HG03460 (cell line): ENCODE data around the gene SDK2.

Experiments used
- ATAC-seq: cut with Tn5 transposase; IDR thresholded peaks from one replicate; pipeline ENCODE4 v1.9.1; 2021; ENCODE audit not compliant: unreplicated experiment

The SDK2 gene

GRCh38 chr17:73544333-73544732 lies 99.9 kb downstream of the SDK2 start:
- no peak for ATAC-seq

DNA sequence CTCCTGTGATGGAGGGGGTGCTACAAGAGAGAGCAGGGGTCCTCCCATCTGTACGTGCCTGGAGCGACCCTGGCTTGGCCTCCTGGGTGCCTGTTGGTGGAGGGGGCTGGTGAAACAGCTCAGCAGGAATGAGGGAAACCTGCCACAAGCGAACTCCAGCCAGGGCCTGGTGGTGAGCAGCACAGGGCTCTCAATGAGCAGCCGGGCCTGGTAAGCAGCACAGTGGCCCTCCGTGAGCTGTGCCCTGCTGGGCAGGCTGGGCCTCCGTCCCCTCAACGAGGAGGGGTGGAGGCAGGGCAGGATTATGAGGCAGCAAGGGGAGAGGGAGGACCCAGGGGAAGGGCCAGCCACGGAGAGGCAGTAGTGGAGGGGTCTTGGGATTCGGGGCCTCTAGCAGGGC lies 101.9 kb downstream of the SDK2 start:
- ATAC-seq = no peak

- ATAC-seq = no peak
Observed at GRCh38 chr17:73541561-73541981, 102.7 kb downstream of the SDK2 start.

DNA sequence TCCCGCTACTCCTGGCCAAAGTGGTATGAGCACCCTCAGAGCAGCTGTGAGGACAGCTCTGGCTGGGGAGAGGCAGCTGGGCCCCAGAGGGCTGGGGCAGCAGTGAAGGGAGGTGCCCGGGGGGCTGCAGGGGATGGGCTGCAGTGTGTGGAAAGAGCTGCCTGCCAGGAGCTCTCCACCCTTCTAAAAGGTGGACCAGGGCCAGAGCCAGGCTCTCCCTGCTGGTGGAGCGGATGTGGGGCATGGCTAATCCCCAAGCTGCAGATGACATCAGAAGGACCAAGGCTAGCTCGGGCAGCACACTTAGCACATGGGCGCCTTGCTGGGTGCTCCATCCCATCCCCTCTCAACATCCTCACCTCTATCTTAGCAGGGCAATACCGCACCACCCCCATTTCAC lies 103.1 kb downstream of the SDK2 start:
- no peak for ATAC-seq

DNA sequence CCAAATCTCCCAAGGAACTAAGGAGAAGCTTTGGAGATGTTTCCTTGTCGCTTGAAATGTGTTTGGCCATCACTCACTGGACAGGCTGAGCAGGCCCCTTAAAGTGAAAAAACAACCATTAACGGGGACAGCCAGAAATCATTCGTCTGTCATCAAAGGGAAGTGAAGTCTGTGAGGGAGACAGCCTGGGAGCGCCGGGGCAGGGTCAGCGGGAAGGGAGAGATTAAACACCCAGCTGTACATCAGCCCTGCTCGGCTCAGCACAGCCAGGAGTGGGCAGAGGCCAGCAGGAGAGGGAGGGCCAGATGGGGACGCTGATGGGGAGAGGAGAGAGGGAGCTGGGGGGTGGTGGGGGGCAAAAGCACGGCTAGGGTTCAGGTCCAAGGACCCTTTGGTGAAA lies 105.1 kb downstream of the SDK2 start:
- ATAC-seq = no peak

- ATAC-seq = no peak
Observed at GRCh38 chr17:73538445-73538844, 105.8 kb downstream of the SDK2 start.

DNA sequence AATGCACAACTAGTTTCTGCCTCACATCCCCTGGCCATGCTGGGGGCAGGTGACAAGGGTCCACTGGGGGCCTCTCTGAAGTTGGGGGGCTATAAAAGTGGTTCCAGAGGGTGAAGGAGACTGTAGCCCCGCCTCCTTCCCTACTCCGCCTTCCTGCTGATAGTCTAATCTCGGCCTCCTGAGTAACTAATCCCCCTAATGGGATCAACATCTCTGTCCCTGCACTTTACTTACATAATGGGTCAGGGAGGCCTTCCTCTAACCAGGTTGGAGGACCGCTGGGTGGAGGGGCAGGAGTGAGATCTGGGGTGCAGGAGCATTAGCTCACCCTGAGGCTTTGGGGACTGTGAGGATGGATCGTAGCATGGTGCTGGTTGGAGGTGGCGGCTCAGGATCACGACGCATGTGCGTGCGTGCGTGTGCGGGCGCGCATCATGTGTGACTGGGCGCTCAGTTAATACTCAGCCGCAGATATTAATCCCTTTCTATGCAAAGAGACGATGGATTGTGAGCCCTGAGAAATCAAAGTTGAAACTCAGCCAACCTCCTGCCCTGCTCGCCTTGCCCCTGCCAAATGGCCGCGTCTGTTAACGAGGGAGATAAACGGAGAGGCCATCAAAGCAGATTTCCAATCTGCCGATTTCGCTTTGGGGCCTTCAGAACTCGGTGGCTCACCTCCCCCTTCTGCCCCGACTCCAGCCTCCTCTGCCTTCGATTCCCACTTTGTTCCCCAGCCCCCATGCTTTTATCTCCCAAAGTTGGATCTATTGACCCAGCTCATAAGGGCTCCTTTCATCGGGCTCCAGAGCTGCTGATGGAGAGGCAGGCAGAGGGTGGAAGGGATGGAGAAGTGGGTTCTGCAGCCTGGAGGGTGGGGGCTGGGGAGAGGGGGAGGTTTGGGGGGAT lies 107.3 kb downstream of the SDK2 start:
- no peak for ATAC-seq

- ATAC-seq = no peak
Observed at GRCh38 chr17:73535746-73536145, 108.5 kb downstream of the SDK2 start.

DNA sequence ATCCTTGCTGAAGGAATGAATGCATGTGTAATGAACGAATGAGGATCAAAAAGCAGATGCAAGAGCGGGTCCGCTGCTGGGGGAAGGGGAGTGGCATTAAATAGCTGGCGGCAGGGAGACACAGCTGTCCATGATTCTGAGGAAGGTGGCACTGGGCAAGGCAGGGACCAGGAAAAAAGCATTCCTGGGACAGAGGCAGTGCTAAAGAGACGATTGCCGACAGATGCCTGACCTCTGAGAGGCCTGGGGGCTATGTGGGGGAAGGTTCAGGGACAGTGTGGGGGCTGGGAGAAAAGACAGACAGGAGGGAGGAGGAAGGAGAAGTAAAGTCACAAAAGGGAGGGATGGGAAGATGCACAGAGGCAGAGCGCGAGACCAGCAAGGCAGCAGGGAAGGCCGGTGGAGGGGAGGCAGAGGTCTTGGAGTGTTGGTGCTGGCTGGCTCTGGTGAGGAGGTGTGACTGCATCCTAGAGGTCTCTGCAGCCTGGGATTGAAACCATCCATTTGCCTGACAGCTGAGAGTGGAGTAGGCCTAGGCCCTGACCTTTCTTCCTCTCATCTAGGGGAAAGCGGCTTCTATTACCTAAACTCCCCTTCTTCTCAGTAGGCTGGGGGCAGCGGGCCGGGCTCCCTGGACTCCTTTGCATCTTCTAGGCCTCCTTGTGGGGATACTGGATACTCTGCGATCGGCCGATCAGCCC lies 109.9 kb downstream of the SDK2 start:
- ATAC-seq = no peak

DNA sequence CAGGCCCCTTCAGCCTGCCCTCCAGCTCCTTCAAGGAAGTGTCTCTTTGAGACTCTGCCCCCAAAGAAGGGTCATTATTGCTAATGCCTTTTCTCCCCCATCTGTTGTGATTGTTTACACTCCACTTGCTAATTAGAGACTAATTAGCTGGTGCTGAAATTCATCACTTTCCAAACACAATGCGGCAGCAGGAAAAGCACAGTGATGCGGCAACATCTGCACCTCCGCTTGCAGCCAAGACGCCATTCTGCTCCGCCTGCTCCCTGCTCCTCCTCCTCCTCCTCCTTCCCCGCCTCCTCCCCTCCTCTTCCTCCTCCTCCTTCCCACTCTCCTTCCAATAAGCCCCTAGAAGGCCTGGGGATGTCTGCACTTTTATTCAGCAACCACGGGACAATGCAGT lies 110.5 kb downstream of the SDK2 start:
- no peak for ATAC-seq

GRCh38 chr17:73533127-73533526 lies 111.1 kb downstream of the SDK2 start:
- ATAC-seq = no peak

DNA sequence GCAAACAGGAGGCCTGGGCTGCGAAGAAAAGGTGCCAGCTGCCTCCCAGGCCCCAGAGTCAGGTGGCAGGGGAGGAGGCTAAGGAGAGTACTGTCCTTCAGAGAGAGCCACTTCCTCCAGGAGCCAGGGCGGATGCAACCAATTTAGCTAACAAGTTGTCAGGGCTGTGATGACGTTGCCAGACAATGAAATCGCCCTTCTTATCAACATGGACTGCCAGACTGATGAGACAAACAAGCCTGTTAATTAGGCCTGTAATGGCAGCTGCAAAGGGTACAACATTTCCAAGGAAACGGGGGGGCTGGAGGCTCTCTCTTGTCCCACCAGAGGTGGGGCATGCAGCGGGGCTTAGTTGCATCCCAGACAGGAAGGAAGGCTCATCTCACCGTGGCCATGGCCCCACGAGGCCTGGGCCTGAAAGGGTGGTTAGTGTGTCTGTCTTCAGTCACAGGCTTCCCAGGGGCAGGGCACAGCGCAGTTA lies 111.8 kb downstream of the SDK2 start:
- no peak for ATAC-seq

GRCh38 chr17:73531158-73531557 lies 113.1 kb downstream of the SDK2 start:
- no peak for ATAC-seq

DNA sequence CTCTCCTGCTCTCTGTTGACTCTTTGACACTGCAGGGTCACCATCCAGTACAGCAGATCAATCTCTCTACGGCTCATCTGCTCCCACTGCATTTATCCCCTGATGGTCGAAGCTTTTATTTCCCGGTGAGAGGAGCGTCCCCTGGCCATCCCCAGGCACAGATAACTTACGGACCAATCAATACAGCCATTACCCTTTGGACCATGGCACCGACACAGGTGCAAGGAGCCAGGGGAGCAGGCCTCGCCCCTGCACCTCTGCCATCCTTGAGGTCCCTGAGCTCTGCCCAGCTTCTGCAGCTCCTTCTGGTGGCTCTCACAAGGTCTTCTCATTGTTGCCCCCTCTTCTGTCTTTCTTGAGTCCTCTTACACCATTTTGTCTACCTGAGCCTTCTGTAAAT lies 115.6 kb downstream of the SDK2 start:
- ATAC-seq = no peak

DNA sequence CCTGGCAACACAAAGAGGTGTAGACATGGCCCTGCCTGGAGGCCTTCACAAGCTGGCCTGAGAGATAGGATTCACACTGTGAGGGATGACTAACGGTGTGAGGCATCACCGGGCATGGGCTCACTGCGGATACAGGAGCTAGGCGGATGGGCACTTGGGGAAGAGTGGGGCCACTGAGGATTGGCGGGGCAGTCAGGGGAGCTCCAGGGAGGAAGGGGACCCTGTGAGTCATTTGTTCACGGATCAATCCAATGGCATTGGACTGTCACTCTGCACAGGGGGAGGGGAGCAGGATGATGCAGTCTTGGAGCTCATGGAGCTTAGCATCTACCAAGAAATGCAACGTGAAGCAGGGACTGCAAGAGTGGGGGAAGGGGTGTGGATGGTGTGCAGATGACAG lies 117.3 kb downstream of the SDK2 start:
- no peak for ATAC-seq

GRCh38 chr17:73524941-73525679 lies 119.1 kb downstream of the SDK2 start:
- ATAC-seq = no peak

DNA sequence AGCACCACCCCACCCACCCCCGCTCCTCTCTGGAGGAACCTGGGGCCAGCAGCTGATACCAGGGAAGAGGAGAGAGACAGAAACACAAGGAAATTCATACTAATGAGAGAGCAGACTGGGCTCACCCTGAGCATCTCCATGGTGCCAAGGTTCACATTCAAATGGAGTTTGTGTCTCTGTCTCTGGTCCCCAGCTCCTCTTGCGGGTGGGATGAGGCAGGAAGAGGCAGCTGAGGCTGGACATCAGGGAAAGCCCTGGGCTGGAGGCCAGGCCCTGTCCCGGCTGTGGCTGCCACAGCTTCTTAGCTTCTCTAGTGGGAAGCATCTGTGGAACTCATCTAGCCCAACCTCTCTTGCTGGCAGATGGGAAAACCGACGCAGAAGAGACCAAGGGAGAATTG lies 121.5 kb downstream of the SDK2 start:
- no peak for ATAC-seq

DNA sequence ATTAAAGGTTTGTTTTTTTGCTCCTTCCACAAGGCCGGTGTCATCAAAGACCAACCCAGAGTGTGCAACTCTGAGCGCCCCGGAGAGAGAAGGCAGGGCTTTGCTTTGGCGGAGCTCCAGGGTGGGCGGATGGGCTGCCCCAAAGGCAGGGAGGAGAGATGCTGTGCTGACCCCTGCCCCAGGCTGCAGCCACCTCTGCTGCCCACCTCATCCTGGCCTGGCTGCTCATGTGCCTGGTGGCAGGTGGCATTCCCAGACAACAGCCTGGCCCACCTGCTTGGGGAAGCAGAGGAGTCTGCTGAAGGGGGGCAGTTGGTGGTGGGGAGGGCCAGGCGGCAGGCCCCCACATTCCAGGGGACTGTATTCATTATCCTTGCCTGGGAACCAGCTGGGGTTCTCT lies 122.1 kb downstream of the SDK2 start:
- no peak for ATAC-seq

GRCh38 chr17:73521376-73521775 lies 122.9 kb downstream of the SDK2 start:
- ATAC-seq = no peak

DNA sequence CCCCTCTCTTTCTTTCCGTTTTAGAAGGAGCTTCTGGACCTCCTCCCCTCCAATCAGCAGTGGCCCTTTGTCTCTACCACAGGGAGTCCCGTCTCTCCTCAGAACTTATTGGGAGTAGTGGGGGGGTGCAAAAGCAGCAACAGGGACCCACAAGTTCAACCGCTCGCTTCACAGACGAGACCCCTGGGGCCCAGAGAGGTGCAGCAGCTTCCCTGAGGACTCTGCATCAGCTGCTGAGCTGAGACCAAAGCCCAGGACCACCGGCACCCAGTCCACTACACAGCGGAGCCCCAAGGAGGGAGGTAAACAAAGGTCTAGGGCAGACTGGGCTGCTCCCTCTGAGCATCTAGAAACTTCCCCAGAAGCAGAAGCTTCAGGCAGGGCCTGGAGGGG lies 123.9 kb downstream of the SDK2 start:
- no peak for ATAC-seq

DNA sequence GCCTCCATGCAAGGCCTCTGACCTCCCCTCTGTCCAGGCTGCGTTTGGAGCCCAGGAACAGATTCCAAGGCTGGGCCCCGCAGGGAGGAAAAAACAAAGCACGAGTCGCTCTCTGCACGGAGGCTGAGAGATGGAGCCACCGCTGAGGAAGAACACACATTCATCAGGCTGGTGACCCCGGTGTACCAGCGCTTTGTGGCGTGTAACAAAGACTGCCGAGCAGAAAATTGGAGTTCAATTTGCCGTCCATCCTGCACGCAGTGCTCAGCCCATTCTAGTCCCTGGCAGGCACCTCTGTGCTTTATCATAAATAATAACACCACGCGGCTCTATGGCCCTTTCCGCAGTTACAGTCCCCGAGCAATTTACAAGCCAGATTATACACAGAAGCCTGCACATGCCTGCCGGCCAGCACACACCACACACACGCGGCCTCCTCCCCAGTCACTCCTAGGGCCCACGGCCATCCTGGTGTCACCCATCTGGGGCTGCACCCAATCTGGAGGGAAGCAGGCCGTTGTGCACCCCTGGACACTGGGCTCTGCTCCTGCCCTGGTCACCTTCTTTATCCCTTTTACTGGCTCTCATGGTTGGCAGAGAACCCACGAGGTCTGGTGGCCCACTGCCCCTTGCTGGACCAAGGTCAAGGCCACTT lies 124.4 kb downstream of the SDK2 start:
- ATAC-seq = no peak
